HepG2 (cell line): ENCODE data around the gene NUDT21. TPM values are rescaled to one million over a fixed set of nuclear protein-coding genes. Genes with fewer than 3 reads are reported as not detected.
A peak's percentile ranks its signal among the peaks of the same experiment; 100 is the strongest.

Experiments
- IKZF1 ChIP-seq: fragments of 450-650 bp; IDR thresholded peaks from 2 replicates; pipeline ENCODE4 v1.7.1; 2016
- KDM2A ChIP-seq: sonication (generic); formaldehyde crosslinking; IDR thresholded peaks from 2 replicates; pipeline ENCODE4 v1.4.0; 2020; ENCODE audit warnings: low read depth, missing genetic modification reagents, borderline replicate concordance
- NFYC ChIP-seq: IDR thresholded peaks from 2 replicates; pipeline ENCODE4 v1.6.1; 2016; ENCODE audit warnings: missing genetic modification reagents, missing compliant biosample characterization
- POLR2AphosphoS2 ChIP-seq: IDR thresholded peaks from 2 replicates; pipeline ENCODE4 v1.6.1; 2011; ENCODE audit warnings: low read depth, low read length, improper control_type of control experiment
- RBM39 ChIP-seq: fragments of 200-400 bp; formaldehyde crosslinking; IDR thresholded peaks from one replicate; pipeline ENCODE4 v1.6.1; 2018; ENCODE audit warnings: antibody characterized with exemption, mild to moderate bottlenecking, low read depth, low read length; ENCODE audit not compliant: poor library complexity, severe bottlenecking
- RFX3 ChIP-seq: IDR thresholded peaks from 2 replicates; pipeline ENCODE4 v1.6.1; 2016; ENCODE audit warnings: missing biosample characterization, missing genetic modification reagents
- SALL1 ChIP-seq: sonication (generic); formaldehyde crosslinking; IDR thresholded peaks from 2 replicates; pipeline ENCODE4 v1.8.0; 2022; ENCODE audit warnings: mild to moderate bottlenecking, missing genetic modification reagents
- TEAD2 ChIP-seq: sonication (generic); formaldehyde crosslinking; IDR thresholded peaks from 2 replicates; pipeline ENCODE4 v1.9.0; 2021; ENCODE audit warnings: missing genetic modification reagents
- TEAD3 ChIP-seq: optimal IDR thresholded peaks from 2 replicates; pipeline ENCODE3; 2016; ENCODE audit warnings: borderline replicate concordance
- YEATS4 ChIP-seq: sonication (generic); formaldehyde crosslinking; IDR thresholded peaks from 2 replicates; pipeline ENCODE4 v1.4.0; 2020; ENCODE audit warnings: missing genetic modification reagents, borderline replicate concordance
- ZNF569 ChIP-seq: sonication (generic); formaldehyde crosslinking; IDR thresholded peaks from 2 replicates; pipeline ENCODE4 v1.5.0; 2020; ENCODE audit warnings: mild to moderate bottlenecking, missing genetic modification reagents, moderate library complexity, borderline replicate concordance
- ZNF670 ChIP-seq: sonication (generic); formaldehyde crosslinking; IDR thresholded peaks from 2 replicates; pipeline ENCODE4 v1.8.0; 2022; ENCODE audit warnings: mild to moderate bottlenecking, missing genetic modification reagents, borderline replicate concordance
- ZSCAN21 ChIP-seq: sonication (generic); formaldehyde crosslinking; IDR thresholded peaks from 2 replicates; pipeline ENCODE4 v1.8.0; 2022; ENCODE audit warnings: mild to moderate bottlenecking, missing genetic modification reagents, moderate library complexity, borderline replicate concordance
- polyA plus RNA-seq, 8 experiments: library from polyadenylated mRNA; depleted of rRNA in 3 of 8; stranded (reverse) in 7 of 8; unstranded in 1 of 8; fragments of >200 nt; fragmentation: Illumina TruSeq in 4 of 8; extraction: Trizol in 4 of 8; gene quantifications; 2 replicates each; pipeline versions ENCODE4 v1.2.1 to v1.2.3, GENCODE V29; 2011 to 2016; ENCODE audit warnings: low read depth in 4 of 8, missing spikeins in 1 of 8, mixed read lengths in 1 of 8; ENCODE audit not compliant: insufficient read depth in 1 of 8
- total RNA-seq, 5 experiments: library from RNA; depleted of rRNA; stranded (reverse); fragments of >200 nt; fragmentation: Illumina TruSeq; extraction: Trizol; gene quantifications; 2 replicates each; pipeline ENCODE4 v1.2.3, GENCODE V29; 2016; ENCODE audit warnings: low read depth in 1 of 5
- TF ChIP-seq, protein P1 (sequence below): sonication (generic); formaldehyde crosslinking; IDR thresholded peaks from 2 replicates; pipeline ENCODE4 v1.5.0; 2020; ENCODE audit warnings: missing genetic modification reagents, mild to moderate bottlenecking, borderline replicate concordance
- TF ChIP-seq, protein P2 (sequence below): sonication (generic); formaldehyde crosslinking; IDR thresholded peaks from 2 replicates; pipeline ENCODE4 v1.5.1; 2020; ENCODE audit warnings: missing genetic modification reagents, mild to moderate bottlenecking, borderline replicate concordance
- TF ChIP-seq, protein P3 (sequence below): sonication (generic); formaldehyde crosslinking; IDR thresholded peaks from 2 replicates; pipeline ENCODE4 v1.8.0; 2022; ENCODE audit warnings: low read depth, missing genetic modification reagents
- TF ChIP-seq, protein P4 (sequence below): sonication (generic); formaldehyde crosslinking; IDR thresholded peaks from 2 replicates; pipeline ENCODE4 v1.5.0; 2020; ENCODE audit warnings: missing genetic modification reagents
- TF ChIP-seq, protein P5 (sequence below): IDR thresholded peaks from 2 replicates; pipeline ENCODE4 v1.6.1; 2016; ENCODE audit warnings: mild to moderate bottlenecking
- TF ChIP-seq, protein P6 (sequence below): sonication (generic); formaldehyde crosslinking; IDR thresholded peaks from 2 replicates; pipeline ENCODE4 v1.8.0; 2022; ENCODE audit warnings: missing genetic modification reagents, mild to moderate bottlenecking, borderline replicate concordance

NUDT21 gene
- total and polyA plus RNA-seq, 2 of the 13 experiments (the other 11 are each of a cell fraction or from before 2014, with no cell fraction given), result 177 to 210 TPM

DNA sequence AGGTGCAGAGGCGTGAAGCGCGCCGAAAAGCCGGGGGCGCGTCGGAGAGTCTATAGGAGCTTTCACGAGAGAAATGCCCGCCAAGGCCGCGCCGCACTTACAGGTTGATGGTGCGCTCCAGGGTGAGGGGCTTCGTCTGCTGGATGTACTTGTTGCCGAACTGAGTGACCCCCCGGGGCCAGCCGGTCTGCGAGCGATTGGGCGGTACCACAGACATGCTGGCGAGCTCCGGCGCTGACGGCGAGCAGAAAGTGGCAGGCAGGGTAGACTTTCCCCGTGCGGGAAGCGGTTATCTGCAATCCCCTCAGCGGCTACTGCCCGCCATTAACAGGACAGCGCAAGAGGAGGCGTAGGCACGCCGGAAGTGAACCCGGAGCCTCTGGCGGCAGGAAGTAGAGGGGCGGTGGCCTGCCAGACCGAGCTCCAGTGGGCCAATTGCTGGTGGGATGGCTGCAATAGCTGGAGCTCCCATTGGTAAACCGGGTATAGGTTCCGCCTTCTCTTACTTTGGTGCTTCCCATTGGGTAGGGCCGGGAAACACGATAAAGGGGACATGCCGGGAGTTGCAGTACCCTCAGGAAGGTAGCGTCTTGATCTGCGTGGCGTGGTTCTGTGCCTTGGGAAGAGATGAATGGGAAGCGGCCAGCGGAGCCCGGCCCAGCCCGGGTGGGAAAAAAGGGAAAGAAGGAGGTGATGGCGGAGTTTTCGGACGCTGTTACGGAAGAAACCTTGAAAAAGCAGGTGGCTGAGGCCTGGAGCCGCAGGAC, at the start of gene NUDT21, which contains the start of gene OGFOD1 (continued):
- TF ChIP-seq YEATS4 (CRISPR knock-in tag) (peak; percentile 94), POLR2AphosphoS2 (peak; percentile 91), RFX3 (no peak), ZSCAN21 (CRISPR knock-in tag) (peak; percentile 72; the same call in 1 of the 2 replicates), TEAD2 (CRISPR knock-in tag) (0 out of 2 replicates have a peak, but pooled peaks have one; percentile 34), TEAD3 (CRISPR knock-in tag) (no peak), ZNF670 (CRISPR knock-in tag) (0 out of 2 replicates have a peak, but pooled peaks have one; percentile 35), SALL1 (CRISPR knock-in tag) (peak; percentile 72), NFYC (CRISPR knock-in tag) (peak; percentile 98), IKZF1 (no peak), RBM39 (peak; percentile 70), ZNF569 (CRISPR knock-in tag) (0 out of 2 replicates have a peak, but pooled peaks have one; percentile 78), KDM2A (CRISPR knock-in tag) (peak; percentile 66)
- TF ChIP-seq, protein P1, sequence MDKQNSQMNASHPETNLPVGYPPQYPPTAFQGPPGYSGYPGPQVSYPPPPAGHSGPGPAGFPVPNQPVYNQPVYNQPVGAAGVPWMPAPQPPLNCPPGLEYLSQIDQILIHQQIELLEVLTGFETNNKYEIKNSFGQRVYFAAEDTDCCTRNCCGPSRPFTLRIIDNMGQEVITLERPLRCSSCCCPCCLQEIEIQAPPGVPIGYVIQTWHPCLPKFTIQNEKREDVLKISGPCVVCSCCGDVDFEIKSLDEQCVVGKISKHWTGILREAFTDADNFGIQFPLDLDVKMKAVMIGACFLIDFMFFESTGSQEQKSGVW, result no peak
- TF ChIP-seq, protein P2, sequence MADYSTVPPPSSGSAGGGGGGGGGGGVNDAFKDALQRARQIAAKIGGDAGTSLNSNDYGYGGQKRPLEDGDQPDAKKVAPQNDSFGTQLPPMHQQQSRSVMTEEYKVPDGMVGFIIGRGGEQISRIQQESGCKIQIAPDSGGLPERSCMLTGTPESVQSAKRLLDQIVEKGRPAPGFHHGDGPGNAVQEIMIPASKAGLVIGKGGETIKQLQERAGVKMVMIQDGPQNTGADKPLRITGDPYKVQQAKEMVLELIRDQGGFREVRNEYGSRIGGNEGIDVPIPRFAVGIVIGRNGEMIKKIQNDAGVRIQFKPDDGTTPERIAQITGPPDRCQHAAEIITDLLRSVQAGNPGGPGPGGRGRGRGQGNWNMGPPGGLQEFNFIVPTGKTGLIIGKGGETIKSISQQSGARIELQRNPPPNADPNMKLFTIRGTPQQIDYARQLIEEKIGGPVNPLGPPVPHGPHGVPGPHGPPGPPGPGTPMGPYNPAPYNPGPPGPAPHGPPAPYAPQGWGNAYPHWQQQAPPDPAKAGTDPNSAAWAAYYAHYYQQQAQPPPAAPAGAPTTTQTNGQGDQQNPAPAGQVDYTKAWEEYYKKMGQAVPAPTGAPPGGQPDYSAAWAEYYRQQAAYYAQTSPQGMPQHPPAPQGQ (CRISPR knock-in tag), result no peak
- TF ChIP-seq, protein P3, sequence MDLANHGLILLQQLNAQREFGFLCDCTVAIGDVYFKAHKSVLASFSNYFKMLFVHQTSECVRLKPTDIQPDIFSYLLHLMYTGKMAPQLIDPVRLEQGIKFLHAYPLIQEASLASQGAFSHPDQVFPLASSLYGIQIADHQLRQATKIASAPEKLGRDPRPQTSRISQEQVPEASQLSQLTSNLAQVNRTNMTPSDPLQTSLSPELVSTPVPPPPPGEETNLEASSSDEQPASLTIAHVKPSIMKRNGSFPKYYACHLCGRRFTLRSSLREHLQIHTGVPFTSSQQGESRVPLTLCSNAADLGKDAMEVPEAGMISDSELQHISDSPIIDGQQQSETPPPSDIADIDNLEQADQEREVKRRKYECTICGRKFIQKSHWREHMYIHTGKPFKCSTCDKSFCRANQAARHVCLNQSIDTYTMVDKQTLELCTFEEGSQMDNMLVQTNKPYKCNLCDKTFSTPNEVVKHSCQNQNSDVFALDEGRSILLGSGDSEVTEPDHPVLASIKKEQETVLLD (CRISPR knock-in tag), result 0 out of 2 replicates have a peak, but pooled peaks have one; percentile 20
- TF ChIP-seq, protein P4, sequence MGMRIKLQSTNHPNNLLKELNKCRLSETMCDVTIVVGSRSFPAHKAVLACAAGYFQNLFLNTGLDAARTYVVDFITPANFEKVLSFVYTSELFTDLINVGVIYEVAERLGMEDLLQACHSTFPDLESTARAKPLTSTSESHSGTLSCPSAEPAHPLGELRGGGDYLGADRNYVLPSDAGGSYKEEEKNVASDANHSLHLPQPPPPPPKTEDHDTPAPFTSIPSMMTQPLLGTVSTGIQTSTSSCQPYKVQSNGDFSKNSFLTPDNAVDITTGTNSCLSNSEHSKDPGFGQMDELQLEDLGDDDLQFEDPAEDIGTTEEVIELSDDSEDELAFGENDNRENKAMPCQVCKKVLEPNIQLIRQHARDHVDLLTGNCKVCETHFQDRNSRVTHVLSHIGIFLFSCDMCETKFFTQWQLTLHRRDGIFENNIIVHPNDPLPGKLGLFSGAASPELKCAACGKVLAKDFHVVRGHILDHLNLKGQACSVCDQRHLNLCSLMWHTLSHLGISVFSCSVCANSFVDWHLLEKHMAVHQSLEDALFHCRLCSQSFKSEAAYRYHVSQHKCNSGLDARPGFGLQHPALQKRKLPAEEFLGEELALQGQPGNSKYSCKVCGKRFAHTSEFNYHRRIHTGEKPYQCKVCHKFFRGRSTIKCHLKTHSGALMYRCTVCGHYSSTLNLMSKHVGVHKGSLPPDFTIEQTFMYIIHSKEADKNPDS, result peak; percentile 69; the same call in 1 of the 2 replicates
- TF ChIP-seq, protein P5, sequence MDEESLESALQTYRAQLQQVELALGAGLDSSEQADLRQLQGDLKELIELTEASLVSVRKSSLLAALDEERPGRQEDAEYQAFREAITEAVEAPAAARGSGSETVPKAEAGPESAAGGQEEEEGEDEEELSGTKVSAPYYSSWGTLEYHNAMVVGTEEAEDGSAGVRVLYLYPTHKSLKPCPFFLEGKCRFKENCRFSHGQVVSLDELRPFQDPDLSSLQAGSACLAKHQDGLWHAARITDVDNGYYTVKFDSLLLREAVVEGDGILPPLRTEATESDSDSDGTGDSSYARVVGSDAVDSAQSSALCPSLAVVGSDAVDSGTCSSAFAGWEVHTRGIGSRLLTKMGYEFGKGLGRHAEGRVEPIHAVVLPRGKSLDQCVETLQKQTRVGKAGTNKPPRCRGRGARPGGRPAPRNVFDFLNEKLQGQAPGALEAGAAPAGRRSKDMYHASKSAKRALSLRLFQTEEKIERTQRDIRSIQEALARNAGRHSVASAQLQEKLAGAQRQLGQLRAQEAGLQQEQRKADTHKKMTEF (CRISPR knock-in tag), result peak; percentile 55; the same call in 1 of the 2 replicates
- TF ChIP-seq, protein P6, sequence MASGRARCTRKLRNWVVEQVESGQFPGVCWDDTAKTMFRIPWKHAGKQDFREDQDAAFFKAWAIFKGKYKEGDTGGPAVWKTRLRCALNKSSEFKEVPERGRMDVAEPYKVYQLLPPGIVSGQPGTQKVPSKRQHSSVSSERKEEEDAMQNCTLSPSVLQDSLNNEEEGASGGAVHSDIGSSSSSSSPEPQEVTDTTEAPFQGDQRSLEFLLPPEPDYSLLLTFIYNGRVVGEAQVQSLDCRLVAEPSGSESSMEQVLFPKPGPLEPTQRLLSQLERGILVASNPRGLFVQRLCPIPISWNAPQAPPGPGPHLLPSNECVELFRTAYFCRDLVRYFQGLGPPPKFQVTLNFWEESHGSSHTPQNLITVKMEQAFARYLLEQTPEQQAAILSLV (CRISPR knock-in tag), result 0 out of 2 replicates have a peak, but pooled peaks have one; percentile 72
